ENCODE measurements around the gene MCHR1.

DNA sequence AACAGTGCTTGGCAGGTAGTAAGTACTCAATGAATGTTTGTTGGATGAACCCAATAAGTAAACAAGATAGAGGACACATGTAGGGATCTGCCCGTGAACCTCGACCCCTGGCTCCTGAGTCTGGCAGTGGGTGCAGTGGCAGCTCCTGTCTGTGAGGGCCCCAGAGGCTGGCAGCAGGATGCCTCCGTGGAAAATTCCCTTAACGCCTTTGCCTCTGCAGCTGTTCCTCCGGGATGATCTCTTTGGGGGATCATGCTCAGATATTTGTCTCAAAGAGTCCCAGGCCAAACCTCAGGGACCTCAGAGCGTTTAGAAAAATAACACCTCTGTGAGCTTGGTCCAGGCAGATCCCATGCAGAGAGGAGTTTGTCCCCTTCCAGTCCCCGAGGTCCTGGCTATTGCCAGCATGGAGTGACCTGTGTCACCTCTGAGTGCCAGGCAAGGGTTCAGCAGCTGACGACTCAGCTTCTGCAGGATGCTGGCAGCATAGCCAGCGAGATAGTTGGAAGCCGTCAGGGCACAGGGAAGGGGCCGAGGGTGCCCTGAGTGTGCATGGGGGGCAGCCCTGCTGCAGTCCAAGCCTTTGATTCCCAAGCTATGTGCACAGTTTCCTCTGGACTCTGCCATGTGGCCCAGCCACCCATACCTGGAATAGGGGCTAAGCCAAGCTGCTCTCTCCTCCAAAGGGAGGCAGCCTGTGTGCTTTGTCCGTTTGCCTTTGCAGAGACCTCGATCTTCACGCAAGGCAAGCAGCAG lies 613 bp upstream of the MCHR1 start:
- TF ChIP-seq, protein P1, sequence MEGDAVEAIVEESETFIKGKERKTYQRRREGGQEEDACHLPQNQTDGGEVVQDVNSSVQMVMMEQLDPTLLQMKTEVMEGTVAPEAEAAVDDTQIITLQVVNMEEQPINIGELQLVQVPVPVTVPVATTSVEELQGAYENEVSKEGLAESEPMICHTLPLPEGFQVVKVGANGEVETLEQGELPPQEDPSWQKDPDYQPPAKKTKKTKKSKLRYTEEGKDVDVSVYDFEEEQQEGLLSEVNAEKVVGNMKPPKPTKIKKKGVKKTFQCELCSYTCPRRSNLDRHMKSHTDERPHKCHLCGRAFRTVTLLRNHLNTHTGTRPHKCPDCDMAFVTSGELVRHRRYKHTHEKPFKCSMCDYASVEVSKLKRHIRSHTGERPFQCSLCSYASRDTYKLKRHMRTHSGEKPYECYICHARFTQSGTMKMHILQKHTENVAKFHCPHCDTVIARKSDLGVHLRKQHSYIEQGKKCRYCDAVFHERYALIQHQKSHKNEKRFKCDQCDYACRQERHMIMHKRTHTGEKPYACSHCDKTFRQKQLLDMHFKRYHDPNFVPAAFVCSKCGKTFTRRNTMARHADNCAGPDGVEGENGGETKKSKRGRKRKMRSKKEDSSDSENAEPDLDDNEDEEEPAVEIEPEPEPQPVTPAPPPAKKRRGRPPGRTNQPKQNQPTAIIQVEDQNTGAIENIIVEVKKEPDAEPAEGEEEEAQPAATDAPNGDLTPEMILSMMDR (IDR thresholded peaks at IDR 0.05) = no peak
- TF ChIP-seq POLR2A (IDR thresholded peaks at IDR 0.05) = no peak

All from Peyer's patch (tissue), 4 donors.